Measurements from ENCODE around the gene FAM83C.

DNA sequence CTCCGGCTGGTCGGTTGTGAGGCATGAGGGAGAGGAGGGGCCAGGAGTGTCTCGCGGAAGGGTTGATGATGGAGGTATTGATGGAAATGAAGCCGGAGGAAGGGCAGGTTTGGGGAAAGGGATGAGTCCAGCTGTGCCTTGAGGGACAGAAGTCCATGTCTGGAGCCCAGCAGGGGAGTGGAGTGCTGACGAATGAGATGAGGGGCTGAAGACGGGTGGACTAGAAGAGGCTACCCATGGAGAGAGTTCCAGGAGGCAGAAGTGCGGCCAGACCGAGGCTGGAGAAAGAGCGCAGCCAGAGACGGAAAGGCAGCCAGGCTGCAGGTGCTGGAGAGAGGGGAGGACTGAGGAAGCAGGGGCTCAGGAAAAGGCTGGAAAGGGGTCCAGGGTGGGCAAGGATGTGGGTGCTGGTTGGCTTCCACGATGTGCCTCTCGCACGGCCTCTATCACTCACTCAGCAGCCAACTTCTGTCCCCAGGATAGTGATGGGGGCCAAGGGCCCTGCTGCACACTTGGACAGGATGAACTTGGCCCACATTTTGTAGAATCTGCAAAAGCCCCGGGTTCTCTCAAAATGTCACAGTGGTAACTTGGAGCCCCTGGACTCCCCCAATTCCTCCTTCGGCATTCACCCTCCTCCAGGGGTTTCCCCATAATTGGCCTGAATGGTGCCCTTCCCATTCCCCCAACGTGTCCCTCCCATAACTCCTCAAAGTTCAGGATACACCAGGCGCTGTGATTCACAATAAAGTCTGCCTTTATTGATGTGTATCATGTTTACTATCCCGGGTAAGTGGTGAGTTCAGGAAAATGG is 7.0 kb downstream of the FAM83C start:
- TF ChIP-seq, protein P1, sequence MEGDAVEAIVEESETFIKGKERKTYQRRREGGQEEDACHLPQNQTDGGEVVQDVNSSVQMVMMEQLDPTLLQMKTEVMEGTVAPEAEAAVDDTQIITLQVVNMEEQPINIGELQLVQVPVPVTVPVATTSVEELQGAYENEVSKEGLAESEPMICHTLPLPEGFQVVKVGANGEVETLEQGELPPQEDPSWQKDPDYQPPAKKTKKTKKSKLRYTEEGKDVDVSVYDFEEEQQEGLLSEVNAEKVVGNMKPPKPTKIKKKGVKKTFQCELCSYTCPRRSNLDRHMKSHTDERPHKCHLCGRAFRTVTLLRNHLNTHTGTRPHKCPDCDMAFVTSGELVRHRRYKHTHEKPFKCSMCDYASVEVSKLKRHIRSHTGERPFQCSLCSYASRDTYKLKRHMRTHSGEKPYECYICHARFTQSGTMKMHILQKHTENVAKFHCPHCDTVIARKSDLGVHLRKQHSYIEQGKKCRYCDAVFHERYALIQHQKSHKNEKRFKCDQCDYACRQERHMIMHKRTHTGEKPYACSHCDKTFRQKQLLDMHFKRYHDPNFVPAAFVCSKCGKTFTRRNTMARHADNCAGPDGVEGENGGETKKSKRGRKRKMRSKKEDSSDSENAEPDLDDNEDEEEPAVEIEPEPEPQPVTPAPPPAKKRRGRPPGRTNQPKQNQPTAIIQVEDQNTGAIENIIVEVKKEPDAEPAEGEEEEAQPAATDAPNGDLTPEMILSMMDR (conservative IDR thresholded peaks at IDR 0.05; ENCODE audit: low read length) = no peak
- no peak for TF ChIP-seq EZH2phosphoT487 (IDR thresholded peaks at IDR 0.05; ENCODE audit: borderline replicate concordance, low read depth, low read length)

All from OCI-LY7 (cell line).